Medulla oblongata (tissue), 1 donor: ENCODE measurements around the gene SRPK3.
"Not testable (repeated sequence)": the region's sequence is repeated elsewhere in the genome, so short reads cannot be mapped to it uniquely, and the experiment has no call there.

Source experiments
- DNase-seq: peaks from one replicate; pipeline ENCODE4 v3.0.0-alpha.2; 2015; ENCODE audit errors: extremely low spot score

Gene SRPK3

DNA sequence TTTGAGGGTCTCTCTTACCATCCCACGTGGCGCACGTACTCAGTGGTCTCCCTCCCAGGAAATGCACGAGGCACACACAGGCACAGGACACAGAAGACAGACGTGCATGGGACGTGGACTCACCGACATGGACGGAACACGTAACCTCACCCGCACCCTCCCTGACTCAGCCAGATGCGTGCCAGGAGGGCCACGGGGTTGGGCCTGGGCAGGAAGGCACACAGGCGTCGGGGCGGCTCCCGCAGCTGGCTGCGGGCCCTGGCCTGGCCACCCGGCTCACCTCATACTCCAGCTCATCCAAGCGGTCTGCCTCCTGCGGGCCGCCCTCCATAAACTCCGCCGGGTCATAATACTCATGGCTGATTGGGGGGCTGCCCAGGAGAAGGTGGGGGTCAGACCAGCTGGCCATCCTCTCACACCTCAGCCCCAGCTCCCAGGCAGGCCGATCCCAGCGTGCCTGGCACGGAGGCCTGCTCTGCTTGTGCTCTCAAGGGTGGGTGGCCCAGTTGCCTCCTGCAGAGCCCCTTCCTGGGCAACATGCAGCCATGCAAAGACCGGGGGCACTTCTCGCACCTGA, 26.2 kb downstream of the SRPK3 start:
- no peak for DNase-seq

DNA sequence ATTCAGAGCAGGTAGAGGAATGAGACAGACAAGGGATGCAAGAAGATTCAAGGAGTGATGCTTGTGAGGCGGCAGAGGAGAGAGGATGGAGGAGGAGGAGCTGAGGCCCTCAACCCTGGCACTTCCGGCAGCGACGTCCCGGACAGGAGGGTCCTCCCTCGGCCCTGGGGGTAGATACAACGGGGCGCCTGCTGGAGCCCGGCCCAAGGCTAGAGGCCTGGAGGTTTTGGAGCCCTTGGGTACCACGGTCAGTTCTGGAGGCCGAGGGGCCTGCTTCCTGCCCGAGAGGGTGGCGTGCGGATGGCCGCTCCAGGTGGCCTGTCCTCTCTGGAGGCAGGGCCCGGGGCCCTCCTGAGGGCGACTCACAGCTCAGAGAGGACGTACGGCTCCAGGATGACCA, 27.1 kb downstream of the SRPK3 start:
- no peak for DNase-seq

DNA sequence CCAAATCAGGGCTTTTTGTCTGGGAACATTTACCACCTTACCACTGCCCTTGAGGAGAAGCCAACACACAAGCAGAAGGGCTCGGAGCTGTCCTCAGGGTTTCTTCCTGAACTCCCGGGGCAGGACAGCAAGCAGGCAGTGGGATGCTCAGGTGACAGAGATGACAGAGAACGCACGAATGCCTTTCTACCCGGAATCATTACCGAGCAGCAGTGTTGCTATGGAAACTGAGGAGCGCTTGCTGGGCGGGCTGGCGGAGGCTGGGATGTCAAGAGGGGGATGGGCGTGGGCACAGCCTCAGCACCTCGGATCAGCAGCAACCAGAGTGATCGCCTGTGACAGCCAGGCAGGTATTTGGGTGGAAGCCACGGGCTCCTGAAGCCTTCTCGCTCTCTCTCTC, 31.4 kb downstream of the SRPK3 start:
- no peak for DNase-seq

DNA sequence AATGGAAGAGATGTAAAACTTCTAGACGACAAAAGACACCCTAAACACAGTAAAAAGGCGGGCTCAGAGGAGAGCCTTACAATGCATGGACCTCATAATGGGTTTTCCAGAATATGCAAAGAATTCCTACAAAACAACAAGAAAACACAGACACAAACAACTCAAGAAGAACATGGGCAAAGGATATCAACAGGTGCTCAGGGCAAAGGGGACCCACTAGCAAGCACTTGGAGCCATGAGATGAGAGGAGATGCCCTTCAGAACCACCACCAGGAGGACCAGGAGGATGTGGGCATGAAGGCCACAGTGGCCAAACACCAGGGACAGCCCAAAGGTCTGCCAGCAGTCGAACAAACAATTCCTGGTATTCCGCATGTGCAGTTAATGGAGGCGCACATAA, 32.3 kb downstream of the SRPK3 start:
- no peak for DNase-seq

DNA sequence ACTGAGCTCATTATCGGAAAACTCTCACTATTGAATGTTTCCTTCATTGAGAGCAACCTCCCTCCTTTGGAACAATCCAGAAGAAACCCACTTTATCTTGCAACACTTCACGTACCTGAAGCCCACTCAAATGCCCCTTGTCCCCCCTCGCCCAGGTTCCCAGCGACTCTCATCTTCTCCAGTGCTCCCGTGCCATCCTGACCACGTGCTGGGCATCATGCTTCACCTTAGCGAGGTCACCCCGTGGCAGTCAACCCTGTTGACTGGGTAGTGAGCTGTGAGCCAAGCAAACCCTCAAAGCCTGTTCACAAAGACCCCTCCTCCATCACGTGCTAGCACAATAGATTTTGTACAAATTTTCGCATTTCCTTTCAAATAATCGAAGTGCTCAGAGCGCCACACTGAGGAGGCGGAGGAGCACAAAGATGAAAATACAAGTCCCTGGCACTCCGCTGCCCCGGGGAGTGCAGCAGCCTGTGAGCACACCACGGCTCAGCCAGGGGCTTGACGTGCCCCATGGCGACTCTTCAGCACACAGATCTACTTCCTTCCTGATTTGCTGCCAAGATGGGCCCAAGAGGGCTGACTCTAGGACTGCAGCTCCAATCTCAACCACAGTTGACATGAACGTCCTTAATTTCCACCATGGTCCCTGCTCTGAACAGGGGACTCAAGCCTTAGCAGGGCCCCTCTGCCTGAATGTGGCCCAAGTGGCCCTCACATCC, 33.9 kb downstream of the SRPK3 start:
- no peak for DNase-seq

DNA sequence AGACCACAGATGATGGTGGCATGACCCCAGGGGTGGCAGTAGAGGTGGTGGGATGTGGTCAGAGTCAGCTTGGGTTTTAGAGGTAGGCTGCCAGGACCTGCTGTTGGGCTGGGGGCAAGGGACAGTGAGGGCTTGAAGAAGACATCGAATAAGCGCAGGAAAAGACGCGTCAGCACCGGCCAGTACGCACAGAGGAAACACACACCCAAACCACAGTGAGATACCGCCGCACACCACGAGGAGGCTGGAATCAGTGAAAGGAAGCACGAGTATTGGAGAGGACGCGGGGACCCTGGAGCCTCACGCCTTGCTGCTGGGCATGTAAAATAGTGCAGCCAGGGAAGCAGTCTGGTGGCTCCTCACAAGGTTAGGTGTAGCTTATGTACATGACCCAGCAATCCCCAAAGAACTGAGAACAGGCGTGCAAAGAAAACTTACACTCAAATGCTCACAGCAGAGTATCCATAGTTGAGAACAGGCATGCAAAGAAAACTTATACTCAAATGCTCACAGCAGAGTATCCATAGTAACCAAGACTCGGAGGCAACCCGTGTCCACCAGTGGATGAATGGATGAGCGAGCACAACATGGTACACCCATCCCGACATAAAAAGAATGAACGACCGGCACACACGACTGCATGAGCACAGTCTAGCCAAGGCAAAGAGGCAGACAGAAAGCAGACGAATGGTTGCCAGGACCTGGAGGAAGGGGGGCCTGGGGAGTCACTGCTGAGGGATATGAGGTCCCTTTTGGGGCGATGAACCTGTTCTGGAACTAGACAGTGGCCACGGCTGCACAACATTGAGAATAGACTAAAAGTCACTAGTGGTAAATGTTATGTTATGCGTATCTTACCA, 36.2 kb downstream of the SRPK3 start:
- no peak for DNase-seq

DNA sequence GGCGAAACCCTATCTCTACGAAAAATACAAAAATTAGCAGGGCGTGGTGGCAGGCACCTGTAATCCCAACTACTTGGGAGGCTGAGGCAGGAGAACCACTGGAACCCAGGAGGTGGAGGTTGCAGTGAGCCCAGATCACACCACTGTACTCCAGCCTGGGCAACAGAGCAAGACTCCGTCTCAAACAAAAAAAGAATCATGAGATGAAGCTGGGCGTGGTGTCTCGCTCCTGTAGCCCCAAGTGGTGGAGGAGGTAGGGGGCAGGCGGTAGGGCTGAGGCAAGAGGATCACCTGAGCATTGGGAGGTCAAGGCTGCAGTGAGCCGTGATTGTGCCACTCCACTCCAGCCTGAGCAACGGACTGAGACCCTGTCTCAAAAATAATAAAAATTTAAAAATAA, 37.2 kb downstream of the SRPK3 start:
- DNase-seq: not testable (repeated sequence)

DNA sequence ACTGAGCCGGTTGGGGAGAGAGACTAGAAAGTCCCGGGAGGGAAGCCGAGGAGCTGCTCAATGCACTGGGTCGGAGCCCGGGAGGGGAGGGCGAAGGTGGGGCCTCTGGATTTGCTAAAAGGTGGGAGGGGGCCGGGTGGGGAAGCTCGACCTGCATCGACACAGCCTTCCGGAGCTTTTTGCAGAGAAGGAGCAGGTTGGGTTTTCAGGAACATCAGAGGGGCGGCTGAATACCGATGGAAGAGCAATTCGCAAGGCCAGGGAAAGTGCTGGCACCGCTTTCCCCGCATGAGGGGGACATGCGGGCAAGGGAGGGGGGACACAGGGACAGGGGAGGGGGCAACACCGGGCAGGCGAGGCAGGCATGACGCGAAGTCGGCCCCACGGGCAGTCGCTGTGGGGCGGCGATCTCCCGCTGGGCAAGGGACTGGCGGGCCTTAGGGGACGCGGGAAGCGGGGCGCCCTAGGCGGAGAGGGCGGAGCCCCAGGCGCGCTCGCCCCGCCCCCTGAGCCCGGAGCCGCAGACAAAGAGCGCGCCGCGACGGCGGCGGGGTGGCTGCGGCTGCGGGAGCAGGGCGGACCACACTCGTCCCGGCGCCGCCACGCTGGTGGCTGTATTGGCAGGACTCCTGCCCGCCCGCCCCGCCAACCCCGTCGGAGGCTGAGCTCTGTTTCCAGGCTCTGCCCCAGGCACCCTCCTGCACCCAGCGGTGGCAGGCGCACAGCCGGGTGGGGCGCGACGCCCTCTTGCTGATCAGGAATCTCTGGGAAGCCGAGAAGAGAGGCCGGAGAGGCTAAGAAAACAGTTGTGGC, 37.9 kb downstream of the SRPK3 start:
- no peak for DNase-seq

DNA sequence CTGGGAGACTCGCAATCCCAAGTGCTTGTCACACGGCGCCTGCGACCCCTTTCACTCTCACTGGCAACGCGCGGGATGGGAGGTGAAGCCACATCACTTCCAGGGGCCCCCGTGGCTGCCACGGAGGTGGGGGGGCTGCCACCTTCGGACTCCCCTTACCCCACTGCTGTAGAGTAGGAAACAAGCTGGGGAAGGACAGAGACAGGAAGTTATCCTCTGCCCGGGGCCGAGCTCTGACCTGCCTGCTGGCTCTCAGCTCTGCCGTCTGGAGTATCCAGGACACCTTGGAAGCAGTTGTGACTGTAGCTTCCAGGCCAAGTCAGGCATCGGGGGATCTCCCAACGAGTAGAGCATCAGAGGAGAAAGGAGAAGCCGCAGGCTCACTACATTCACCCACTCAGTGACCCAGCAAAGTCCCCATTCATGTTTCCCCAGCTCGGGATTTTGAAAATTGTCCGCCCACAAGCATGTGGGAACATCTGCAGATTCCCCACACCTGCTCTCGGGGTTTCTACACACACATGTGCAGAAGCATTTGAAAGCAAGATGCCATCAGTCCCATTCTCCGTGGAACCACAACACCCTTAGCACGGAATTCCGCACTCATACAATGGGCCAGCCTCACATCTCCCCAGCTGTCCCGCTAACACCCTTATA, 38.7 kb downstream of the SRPK3 start:
- DNase-seq: no peak

DNA sequence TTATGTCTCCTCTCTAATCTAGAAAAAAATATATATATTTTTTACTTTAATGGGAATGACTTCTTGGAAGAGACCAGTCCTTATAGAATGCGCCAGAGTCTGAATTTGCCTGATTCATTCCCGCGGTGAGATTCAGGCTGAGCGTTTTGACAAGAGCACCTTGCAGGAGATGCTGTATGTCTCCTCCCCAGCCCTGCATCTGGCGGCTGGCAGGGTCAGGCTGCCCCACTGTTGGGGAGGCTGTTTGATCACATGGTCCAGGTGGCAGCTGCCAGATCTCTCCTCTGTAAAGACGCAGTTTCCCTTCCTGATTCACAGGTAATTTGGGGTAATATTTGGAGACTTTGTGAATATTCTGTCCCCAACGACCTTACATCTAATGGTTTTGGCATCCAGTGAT, 39.8 kb downstream of the SRPK3 start:
- no peak for DNase-seq

DNA sequence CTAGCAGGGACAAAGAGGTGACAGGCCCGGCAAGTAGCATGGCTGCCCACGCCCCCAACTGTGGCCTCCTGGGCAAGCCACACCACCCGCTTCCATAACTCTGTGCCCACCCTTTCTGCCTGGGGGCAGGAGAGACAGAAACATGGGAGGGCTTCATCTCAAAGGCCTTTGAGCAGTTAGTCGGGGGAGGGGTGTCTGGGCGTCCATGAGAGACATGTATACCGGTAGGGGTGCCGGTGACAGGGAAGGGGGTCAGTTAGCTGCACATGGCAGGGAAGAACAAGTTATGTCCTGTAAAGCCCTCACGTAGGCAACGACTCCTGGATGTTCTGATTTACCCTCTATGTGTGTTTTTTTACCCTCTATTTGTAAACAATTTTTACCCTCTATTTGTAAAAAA, 40.2 kb downstream of the SRPK3 start:
- DNase-seq: no peak

DNA sequence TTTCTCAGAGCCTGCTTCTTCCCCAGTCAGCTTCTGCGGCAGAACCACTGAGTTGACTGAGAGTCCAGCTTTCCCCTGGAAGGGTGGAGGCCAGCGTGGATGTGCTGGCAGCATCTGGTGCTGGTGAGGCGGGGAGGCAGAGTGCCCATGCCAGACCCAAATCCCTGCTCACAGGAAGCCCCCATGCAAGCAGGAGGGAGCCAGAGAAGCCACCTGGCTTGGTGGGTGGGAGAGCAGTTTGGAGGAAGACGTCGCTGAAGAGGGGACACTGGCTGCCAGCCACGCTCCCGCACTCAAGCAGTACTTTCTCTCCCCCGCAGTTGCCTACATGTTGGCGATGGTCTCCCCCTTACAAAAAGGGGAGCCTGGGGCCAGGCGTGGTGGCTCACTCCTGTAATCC, 43.5 kb downstream of the SRPK3 start:
- DNase-seq: no peak

DNA sequence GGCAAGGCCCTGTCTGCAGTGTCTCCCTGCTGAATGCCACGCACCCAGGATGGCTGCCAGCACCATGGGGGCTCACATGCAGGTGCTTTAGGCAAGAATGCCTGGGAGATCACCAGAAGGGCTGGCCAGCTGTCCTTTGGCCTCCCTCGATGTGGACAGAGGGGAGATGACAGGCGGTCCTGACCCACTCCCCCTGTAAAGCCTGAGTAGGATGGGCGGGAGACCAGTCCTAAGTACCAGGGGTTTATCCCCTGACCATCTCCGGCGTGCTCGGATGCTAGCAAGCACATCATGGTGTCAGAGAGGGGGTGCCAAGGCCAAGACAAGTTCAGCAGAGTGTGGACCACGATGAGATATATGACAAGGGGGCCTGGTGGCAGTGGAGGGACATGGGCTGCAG, 44.2 kb downstream of the SRPK3 start:
- DNase-seq: no peak

DNA sequence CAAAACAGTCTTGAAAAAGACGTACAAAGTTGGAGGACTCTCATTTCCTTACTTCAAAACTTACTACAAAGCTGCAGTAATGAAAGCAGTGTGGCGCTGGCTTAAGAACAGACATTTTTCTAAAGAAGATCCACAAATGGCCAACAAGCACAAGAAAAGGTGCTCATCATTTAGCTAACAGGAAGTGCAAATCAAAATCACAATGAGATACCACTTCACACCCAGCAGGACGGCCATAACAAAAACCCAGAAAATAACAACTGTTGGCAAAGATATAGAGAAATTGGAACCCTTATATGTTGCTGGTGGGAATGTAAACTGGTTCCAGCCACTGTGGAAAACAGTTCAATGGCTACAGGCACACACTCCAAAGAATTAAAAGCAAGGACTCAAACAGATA, 46.2 kb downstream of the SRPK3 start:
- DNase-seq: no peak

DNA sequence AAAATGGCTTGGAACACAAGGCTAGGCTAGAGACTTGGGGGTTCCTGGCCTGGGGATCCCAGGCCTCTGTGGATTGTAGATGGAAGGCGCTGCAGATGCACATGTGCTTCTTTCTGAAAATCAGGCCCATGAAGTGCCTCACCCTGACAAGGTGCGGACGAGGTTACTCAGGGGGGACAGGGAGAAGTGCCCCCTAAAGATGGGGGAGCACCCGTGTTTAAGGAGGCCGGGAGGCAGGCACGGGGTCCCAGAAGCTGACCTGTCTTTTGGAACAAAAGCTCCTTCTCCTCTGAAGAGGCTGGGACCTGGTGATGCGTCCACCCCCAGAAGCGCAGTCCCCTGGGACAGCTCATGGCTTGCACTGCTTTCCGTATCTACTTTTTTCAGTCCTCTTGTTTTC, 47.1 kb downstream of the SRPK3 start:
- no peak for DNase-seq

DNA sequence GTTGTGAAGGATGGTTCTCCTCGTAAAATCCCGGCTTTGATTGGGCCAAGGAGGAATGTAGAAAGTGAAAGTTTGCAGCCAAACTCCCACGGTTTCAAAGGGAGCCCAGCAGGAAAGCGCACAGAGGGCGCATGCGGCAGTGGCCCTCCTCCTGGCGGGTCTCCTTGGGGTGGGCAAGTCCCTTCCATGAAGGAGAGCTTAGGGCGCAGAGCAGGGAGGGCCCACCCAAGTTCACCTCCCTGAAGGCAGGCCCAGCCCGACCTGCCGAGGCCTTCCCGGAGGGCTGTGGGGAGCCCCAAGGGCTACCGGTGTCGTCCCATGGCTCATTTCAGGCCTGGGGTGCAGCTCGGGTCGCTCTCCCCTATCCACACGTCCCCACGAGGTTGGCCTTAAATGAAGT, 47.5 kb downstream of the SRPK3 start:
- no peak for DNase-seq

DNA sequence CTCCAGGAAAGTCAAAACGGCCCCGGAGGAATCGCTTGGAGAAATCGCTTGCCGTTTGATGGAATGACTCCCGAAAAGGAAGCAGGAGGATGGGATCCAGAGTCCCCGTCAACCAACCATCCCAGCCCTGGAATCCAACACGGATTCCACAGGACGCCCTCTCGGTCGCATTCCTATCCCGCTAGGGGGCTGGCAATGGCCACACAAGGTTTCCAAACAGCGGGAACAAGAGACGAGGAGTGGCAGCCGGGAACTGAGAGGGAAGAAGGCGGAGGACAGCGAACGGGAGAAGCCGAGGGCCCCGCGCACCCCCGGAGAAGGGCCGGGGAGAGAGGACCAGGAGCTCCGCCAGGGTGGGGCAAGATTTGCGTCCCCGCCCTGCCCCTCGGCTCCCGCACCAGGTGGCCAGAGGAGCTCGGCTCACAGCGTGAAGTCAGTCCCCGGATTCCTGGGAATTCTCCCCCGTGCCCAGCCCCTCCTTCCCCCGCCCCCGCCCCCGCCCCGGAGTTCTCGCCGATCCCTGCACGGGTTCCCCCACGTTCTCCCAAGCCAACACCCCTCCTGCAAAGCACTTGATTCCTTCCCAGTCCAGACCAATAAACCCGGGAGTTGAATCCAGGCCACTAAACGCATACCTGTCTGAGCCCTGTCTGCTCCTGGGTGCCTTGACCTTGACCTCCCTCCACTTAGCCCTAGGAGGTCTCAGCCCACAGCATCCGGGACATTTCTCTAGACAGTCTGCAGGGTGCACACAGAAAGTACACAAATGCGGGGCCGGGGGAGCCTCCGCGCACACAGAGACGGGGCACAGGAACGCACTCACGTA, 48.1 kb downstream of the SRPK3 start:
- DNase-seq: no peak

DNA sequence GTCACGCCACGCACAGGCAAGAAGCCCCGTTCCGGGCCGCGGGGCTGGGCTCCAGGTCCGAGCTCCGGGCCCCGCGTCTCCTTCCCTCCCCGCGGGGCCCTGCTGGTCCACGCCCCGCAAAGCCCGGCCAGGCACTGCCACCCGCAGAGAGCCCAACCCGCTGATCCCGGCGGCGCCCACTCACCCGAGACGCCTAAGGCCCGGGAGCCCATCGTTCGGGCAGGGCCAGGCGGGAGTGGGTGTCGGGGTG, 48.6 kb downstream of the SRPK3 start:
- DNase-seq: no peak

DNA sequence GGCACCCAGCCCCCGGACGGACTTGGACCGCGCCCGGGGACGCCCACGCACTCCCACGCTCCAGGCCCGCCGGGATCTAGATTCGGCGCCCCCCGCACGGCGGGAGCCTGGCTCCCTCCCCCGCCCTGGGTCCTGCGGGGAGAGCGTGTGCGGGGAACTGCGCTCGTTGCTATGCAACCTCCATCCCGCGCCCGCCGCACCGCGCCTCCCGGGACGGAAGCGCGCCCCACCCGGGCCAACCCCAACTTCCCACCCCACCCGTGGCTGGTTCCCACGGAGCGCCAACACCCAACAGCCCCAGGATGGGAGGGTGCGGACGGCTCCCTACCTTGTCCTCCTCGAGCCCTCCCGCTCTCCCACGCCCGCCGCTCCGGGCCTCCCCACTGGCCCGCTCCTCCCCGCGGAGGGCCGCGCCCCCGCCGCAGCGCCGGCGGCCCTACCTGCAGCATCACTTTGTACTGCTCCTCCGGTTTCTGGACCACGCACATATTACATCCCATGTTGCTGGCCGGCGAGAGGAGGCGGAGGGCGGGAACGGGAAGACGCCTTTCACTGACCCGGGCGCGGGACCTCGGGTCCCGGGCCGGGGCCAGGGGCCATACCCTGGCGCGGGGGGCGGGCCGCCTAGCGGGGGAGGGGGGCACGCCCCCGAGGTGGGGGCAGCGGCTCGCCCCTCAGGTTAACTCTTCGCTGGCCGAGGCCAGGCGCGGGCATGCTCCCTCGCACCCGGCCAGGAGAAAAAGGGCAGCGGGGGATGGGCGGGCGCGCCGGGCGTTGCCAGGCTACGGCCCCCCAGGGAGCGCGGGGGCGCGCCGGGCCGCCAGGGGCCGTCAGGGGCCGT, 49.2 kb downstream of the SRPK3 start, which contains the start of gene PDZD4:
Gene PDZD4, minus strand, starts transcription at position 746 of the 841 bp plus-strand sequence. Its CDS starts 246 bp downstream, at position 500.
- DNase-seq: no peak
